Natural killer cell (primary cell): ENCODE data around the gene ROR1. TPM values are rescaled to one million over a fixed set of nuclear protein-coding genes. Genes with fewer than 3 reads are reported as not detected.

Experiments used
- ATAC-seq, 3 donors: fragments of 150-1000 bp in 2 of 3; fragments of 200-7000 bp in 1 of 3; cut with Tn5 transposase; 1 replicate in 1 of 3; 2 replicates in 2 of 3; pipeline ENCODE4 v1.10.0; 2021; ENCODE audit warnings: mild to moderate bottlenecking in 2 of 3, moderate library complexity in 2 of 3
- DNase-seq, 2 donors: peaks; one replicate each; pipeline versions ENCODE4 v3.0.0 to v3.0.0-alpha.2; 2013 to 2021; ENCODE audit warnings: mixed read lengths in 1 of 2
- H3K27ac ChIP-seq: one replicate; pipeline ENCODE4 v1.5.1; 2013; ENCODE audit warnings: mild to moderate bottlenecking, low read length
- H3K27me3 ChIP-seq: one replicate; pipeline ENCODE4 v1.6.1; 2013; ENCODE audit warnings: low read length; ENCODE audit not compliant: control insufficient read depth, insufficient read depth
- H3K36me3 ChIP-seq: one replicate; pipeline ENCODE4 v1.6.1; 2013; ENCODE audit warnings: low read length; ENCODE audit not compliant: control insufficient read depth, insufficient read depth
- H3K4me1 ChIP-seq: one replicate; pipeline ENCODE4 v1.6.1; 2013; ENCODE audit warnings: low read length; ENCODE audit not compliant: control insufficient read depth, insufficient read depth
- H3K4me3 ChIP-seq: one replicate; pipeline ENCODE4 v1.5.1; 2013; ENCODE audit warnings: low read length
- H3K9me3 ChIP-seq: one replicate; pipeline ENCODE4 v1.6.1; 2013; ENCODE audit warnings: low read length; ENCODE audit not compliant: control insufficient read depth, insufficient read depth
- H3K27ac Mint-ChIP-seq, 2 donors: one replicate each; pipeline ENCODE4 v1.8.0; 2022; ENCODE audit warnings: mild to moderate bottlenecking in 2 of 2, mixed read lengths in 2 of 2, moderate library complexity in 1 of 2
- H3K27me3 Mint-ChIP-seq, 2 donors: one replicate each; pipeline ENCODE4 v1.8.0; 2022; ENCODE audit warnings: low read depth in 2 of 2, mixed read lengths in 2 of 2
- H3K36me3 Mint-ChIP-seq: one replicate; pipeline ENCODE4 v1.8.0; 2022; ENCODE audit warnings: mixed read lengths
- H3K4me1 Mint-ChIP-seq, 2 donors: one replicate each; pipeline ENCODE4 v1.8.0; 2022; ENCODE audit warnings: mixed read lengths in 2 of 2
- H3K4me3 Mint-ChIP-seq: one replicate; pipeline ENCODE4 v1.8.0; 2022; ENCODE audit warnings: mild to moderate bottlenecking, moderate library complexity, mixed read lengths
- H3K9me3 Mint-ChIP-seq, 2 donors: one replicate each; pipeline ENCODE4 v1.8.0; 2022; ENCODE audit warnings: mixed read lengths in 2 of 2
- CTCF ChIP-seq: fragments of 200-600 bp; IDR thresholded peaks from one replicate; pipeline ENCODE4 v1.8.0; 2022; ENCODE audit warnings: antibody characterized with exemption
- WGBS: methylation state at CpG from one replicate; pipeline ENCODE4 v1.1.7; 2013; ENCODE audit warnings: missing lambda C conversion rate; ENCODE audit not compliant: insufficient coverage; 5-methylcytosine and 5-hydroxymethylcytosine counted together
- intact Hi-C: fragments of 100-400 bp; cut with micrococcal nuclease; formaldehyde crosslinking; loops from one replicate; pipeline ENCODE4 v1.14.2; 2022
- total RNA-seq, 4 donors: library from RNA; stranded (reverse); fragments of 120-200 nt in 1 of 4; gene quantifications; one replicate each; pipeline versions ENCODE4 v1.2.3 to v1.2.4, GENCODE V29; 2013 to 2022

Gene ROR1
- total RNA-seq, 3 donors from 2014 or later (not counting 1 experiment from before 2014, with no cell fraction given) = 0.05 to 0.35 (median 0.27) TPM

GRCh38 chr1:63799307-63799706 lies 25.5 kb downstream of the ROR1 start:
- TF ChIP-seq CTCF = no peak
- H3K36me3 ChIP-seq = no peaks in the 10 kb centered on the region
- H3K27me3 ChIP-seq = no peaks in the 10 kb centered on the region
- H3K4me1 ChIP-seq = no peaks in the 10 kb centered on the region
- no peaks in the 10 kb centered on the region for H3K4me1 Mint-ChIP-seq
- intact Hi-C loops = no loop called here
- DNase-seq (no peak), ATAC-seq (no peak)
- H3K36me3 Mint-ChIP-seq = no peaks in the 10 kb centered on the region
- H3K27ac ChIP-seq = no peak overlapping the region
- no peaks in the 10 kb centered on the region for H3K9me3 ChIP-seq
- no peaks in the 10 kb centered on the region for H3K9me3 Mint-ChIP-seq
- H3K4me3 Mint-ChIP-seq = no peak overlapping the region
- peaks cover 13 to 20% of the 10 kb centered on the region in 2 donors for H3K27me3 Mint-ChIP-seq
- no peak overlapping the region for H3K27ac Mint-ChIP-seq
- no peak overlapping the region for H3K4me3 ChIP-seq
- WGBS = 88% methylated on average over 1 of the region's 1 CpG

GRCh38 chr1:63799820-63800219 lies 26.0 kb downstream of the ROR1 start:
- Mint-ChIP-seq H3K4me3 (no peak overlapping the region), H3K27ac (no peak overlapping the region), H3K36me3 (no peaks in the 10 kb centered on the region), H3K27me3 (peaks cover 11 to 20% of the 10 kb centered on the region in 2 donors), H3K4me1 (no peaks in the 10 kb centered on the region), H3K9me3 (no peaks in the 10 kb centered on the region)
- ATAC-seq (no peak), DNase-seq (no peak)
- intact Hi-C loops = no loop called here
- H3K4me3 ChIP-seq = no peak overlapping the region
- H3K4me1 ChIP-seq = no peaks in the 10 kb centered on the region
- WGBS = 89% methylated on average over 3 of the region's 3 CpGs
- no peaks in the 10 kb centered on the region for H3K27me3 ChIP-seq
- no peak for TF ChIP-seq CTCF
- no peaks in the 10 kb centered on the region for H3K36me3 ChIP-seq
- no peaks in the 10 kb centered on the region for H3K9me3 ChIP-seq
- H3K27ac ChIP-seq = no peak overlapping the region

- peaks cover 5 to 10% of the 10 kb centered on the region in 2 donors for H3K27me3 Mint-ChIP-seq
- H3K9me3 ChIP-seq = no peaks in the 10 kb centered on the region
- TF ChIP-seq CTCF = no peak
- H3K9me3 Mint-ChIP-seq = no peaks in the 10 kb centered on the region
- H3K4me1 ChIP-seq = no peaks in the 10 kb centered on the region
- no peak overlapping the region for H3K4me3 Mint-ChIP-seq
- H3K4me3 ChIP-seq = no peak overlapping the region
- no peaks in the 10 kb centered on the region for H3K36me3 Mint-ChIP-seq
- no peak overlapping the region for H3K27ac Mint-ChIP-seq
- ATAC-seq = no peak
- intact Hi-C loops = no loop called here
- no peak overlapping the region for H3K27ac ChIP-seq
- DNase-seq = no peak
- H3K36me3 ChIP-seq = no peaks in the 10 kb centered on the region
- no peaks in the 10 kb centered on the region for H3K4me1 Mint-ChIP-seq
- 79% methylated on average over 1 of the region's 3 CpGs for WGBS
- H3K27me3 ChIP-seq = no peaks in the 10 kb centered on the region
Measured at GRCh38 chr1:63802109-63802508, 28.3 kb downstream of the ROR1 start.

GRCh38 chr1:63804829-63805484 lies 31.1 kb downstream of the ROR1 start:
- Mint-ChIP-seq H3K27ac (no peak overlapping the region), H3K9me3 (no peaks in the 10 kb centered on the region), H3K27me3 (peaks cover 5 to 25% of the 10 kb centered on the region in 2 donors), H3K4me1 (no peaks in the 10 kb centered on the region), H3K4me3 (no peak overlapping the region), H3K36me3 (no peaks in the 10 kb centered on the region)
- Histone ChIP-seq H3K9me3 (no peaks in the 10 kb centered on the region), H3K27ac (no peak overlapping the region), H3K27me3 (no peaks in the 10 kb centered on the region), H3K4me3 (no peak overlapping the region), H3K4me1 (no peaks in the 10 kb centered on the region), H3K36me3 (no peaks in the 10 kb centered on the region)
- WGBS = 69% methylated on average over 5 of the region's 5 CpGs
- DNase-seq (no peak), ATAC-seq (no peak)
- no peak for TF ChIP-seq CTCF
- intact Hi-C loops = no loop called here
